K562 (cell line): Measurements from ENCODE around the gene OPRL1.

Experiments
- POLR2AphosphoS5 ChIP-seq: IDR thresholded peaks from 2 replicates; pipeline ENCODE4 v1.6.1; 2011; ENCODE audit warnings: mild to moderate bottlenecking, low read depth, low read length, moderate library complexity; ENCODE audit not compliant: control insufficient read depth, insufficient read depth
- TF ChIP-seq, protein P1 (sequence below), 2 experiments: fragments of 450-650 bp; conservative IDR thresholded peaks; 2 replicates each; pipeline ENCODE4 v1.6.1; 2017; ENCODE audit warnings: mild to moderate bottlenecking in 2 of 2, moderate library complexity in 2 of 2

DNA sequence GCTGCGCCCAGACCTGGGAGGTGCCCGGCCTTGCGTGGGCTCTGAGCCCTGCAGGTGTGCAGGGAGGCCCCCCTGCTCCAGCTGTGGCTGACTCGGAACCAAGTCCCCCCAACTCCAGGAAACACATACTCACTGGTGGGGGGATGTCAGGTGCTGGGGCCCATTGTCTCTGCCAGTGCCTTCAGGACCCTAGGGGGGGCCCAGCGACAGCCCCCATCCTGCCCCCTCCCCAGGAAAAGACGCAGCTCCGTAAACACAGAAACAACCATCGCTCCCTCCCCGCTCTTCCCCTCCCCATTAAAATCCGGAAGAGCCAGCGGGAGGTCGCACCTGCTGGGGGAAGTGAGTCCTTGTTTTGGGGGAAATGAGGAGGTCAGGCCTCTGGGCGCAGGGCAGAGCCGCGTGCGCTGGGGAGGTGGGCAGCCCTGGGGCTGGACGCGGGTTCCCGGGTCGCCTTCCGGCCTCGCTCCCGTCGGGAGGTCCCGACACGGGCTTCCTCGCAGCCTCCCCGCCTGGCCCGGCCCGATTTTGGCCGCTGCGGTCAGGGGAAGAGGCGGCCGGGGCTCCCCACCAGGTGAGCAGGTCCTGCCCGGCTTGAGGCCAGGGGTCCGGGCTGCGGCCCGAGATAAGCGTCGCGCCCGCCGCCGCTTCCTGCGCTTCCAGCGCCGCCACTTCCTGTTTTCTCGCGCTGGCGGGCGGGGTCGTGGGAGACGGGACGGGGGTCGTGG, 37.7 kb upstream of the OPRL1 start:
- TF ChIP-seq, protein P1, sequence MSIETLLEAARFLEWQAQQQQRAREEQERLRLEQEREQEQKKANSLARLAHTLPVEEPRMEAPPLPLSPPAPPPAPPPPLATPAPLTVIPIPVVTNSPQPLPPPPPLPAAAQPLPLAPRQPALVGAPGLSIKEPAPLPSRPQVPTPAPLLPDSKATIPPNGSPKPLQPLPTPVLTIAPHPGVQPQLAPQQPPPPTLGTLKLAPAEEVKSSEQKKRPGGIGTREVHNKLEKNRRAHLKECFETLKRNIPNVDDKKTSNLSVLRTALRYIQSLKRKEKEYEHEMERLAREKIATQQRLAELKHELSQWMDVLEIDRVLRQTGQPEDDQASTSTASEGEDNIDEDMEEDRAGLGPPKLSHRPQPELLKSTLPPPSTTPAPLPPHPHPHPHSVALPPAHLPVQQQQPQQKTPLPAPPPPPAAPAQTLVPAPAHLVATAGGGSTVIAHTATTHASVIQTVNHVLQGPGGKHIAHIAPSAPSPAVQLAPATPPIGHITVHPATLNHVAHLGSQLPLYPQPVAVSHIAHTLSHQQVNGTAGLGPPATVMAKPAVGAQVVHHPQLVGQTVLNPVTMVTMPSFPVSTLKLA (conservative IDR thresholded peaks at IDR 0.05): no peak
- peak; percentile 47; the same call in 1 of the 2 replicates for TF ChIP-seq POLR2AphosphoS5
